Adrenal gland (tissue), 12 donors: ENCODE data around the gene ARHGDIA. TPM values are rescaled to one million over a fixed set of nuclear protein-coding genes. Genes with fewer than 3 reads are reported as not detected.

ENCODE experiments used
- DNase-seq, 7 donors: peaks; one replicate each; pipeline ENCODE4 v3.0.0-alpha.2; 2019 to 2020
- H3K27ac ChIP-seq, 5 donors: fragments of 200-600 bp; sonication (generic) in 4 of 5; 1 replicate in 3 of 5; 2 replicates in 2 of 5; pipeline versions ENCODE4 v1.5.1 to v1.8.0; 2016 to 2020; ENCODE audit warnings: mild to moderate bottlenecking in 1 of 5
- H3K27me3 ChIP-seq: fragments of 200-600 bp; 2 replicates; pipeline ENCODE4 v1.8.0; 2021
- H3K36me3 ChIP-seq, 2 donors: fragments of 200-600 bp; replicated peaks in 1 of 2; 1 replicate in 1 of 2; 2 replicates in 1 of 2; pipeline versions ENCODE4 v1.5.1 to v1.8.0; 2018 to 2022
- H3K4me1 ChIP-seq, 2 donors: fragments of 200-600 bp; replicated peaks in 1 of 2; 1 replicate in 1 of 2; 2 replicates in 1 of 2; pipeline versions ENCODE4 v1.5.1 to v1.8.0; 2018 to 2021
- H3K4me3 ChIP-seq, 4 donors: fragments of 200-600 bp; sonication (generic) in 3 of 4; one replicate each; pipeline ENCODE4 v1.5.1; 2016 to 2018
- H3K9me3 ChIP-seq, 3 donors: fragments of 200-600 bp; sonication (generic) in 1 of 3; replicated peaks in 1 of 3; 1 replicate in 2 of 3; 2 replicates in 1 of 3; pipeline versions ENCODE4 v1.5.1 to v1.8.0; 2016 to 2021
- CTCF ChIP-seq, 6 experiments: fragments of 450-650 bp in 4 of 6; fragments of 200-600 bp in 2 of 6; sonication (generic) in 1 of 6; IDR thresholded peaks; 1 replicate in 5 of 6; 2 replicates in 1 of 6; pipeline versions ENCODE4 v1.5.1 to v1.8.0; 2016 to 2021; ENCODE audit warnings: antibody characterized with exemption in 6 of 6, mild to moderate bottlenecking in 2 of 6, moderate library complexity in 1 of 6
- POLR2A ChIP-seq, 2 donors: fragments of 450-650 bp; IDR thresholded peaks; one replicate each; pipeline ENCODE4 v1.6.1; 2017; ENCODE audit warnings: antibody characterized with exemption in 2 of 2, mild to moderate bottlenecking in 2 of 2, moderate library complexity in 1 of 2
- WGBS, 4 donors: extraction: QIAGEN DNeasy Blood & Tissue Kit in 2 of 4; methylation state at CpG; one replicate each; pipeline versions ENCODE4 v1.1.5 to v1.1.7; 2013 to 2017; 5-methylcytosine and 5-hydroxymethylcytosine counted together
- intact Hi-C, 2 donors: fragments of 100-400 bp; cut with DNase I; formaldehyde crosslinking; loops; one replicate each; pipeline versions ENCODE4 v1.14.1 to v1.15.0; 2022 to 2023
- polyA plus RNA-seq, 3 donors: library from polyadenylated mRNA; stranded (reverse); fragments of 200-250 nt in 2 of 3; fragments of 350-450 nt in 1 of 3; fragmentation: Illumina TruSeq in 1 of 3; extraction: RNeasy Lipid Tissue Mini Kit (QIAGEN cat#74804) in 1 of 3; gene quantifications; one replicate each; pipeline ENCODE4 v1.2.3, GENCODE V29; 2013 to 2014
- total RNA-seq, 9 donors: library from RNA; depleted of rRNA in 4 of 9; stranded (reverse); fragments of >200 nt in 4 of 9; fragments of 120-200 nt in 1 of 9; fragmentation: NEBNext Ultra II Directional in 1 of 9; extraction: Animal tissue kit (Norgen Biotek cat#: 25700) in 1 of 9; gene quantifications; one replicate each; pipeline versions ENCODE4 v1.1.0 to v1.2.4, GENCODE V29; 2013 to 2023
- donor health status: healthy with polysubstance abuse.
- donor health status: Bipolar disorder and iron deficiency.
- donor health status: DM: yes; HTN: yes; CAD: no.
- donor health status: DM: no; HTN: no; CAD: no.
- donor health status: DM: no; HTN: no; CAD: no.
- donor health status: DM: yes; HTN: yes; CAD: no.

ARHGDIA gene
- total and polyA plus RNA-seq, 12 donors = 123 to 491 (median 227) TPM

GRCh38 chr17:81822312-81822637 is 48.9 kb downstream of the ARHGDIA start:
- DNase-seq = no peak
- Histone ChIP-seq H3K36me3 (peaks cover 0 to 11% of the 10 kb centered on the region in 2 donors), H3K9me3 (no peaks in the 10 kb centered on the region), H3K4me3 (no peak overlapping the region), H3K27ac (peak overlapping the region; percentile 77 to 93 (median 85)), H3K27me3 (no peaks in the 10 kb centered on the region), H3K4me1 (peaks cover 14 to 15% of the 10 kb centered on the region in 2 donors)
- no peak for TF ChIP-seq POLR2A (IDR thresholded peaks at IDR 0.05)
- no peak for TF ChIP-seq CTCF (IDR thresholded peaks at IDR 0.05)
- intact Hi-C loops = loop anchor here in 1 of 2 donors (5.0 kb wide), 1 partner anchor 35 kb away; no protein-coding TSS in a partner anchor
- WGBS, 4 donors = 80 to 93% (median 86%) methylated on average over 3 to 8 of the region's 8 CpGs; no CpG with 5 or more reads in 1 of the 4 donors

GRCh38 chr17:81821603-81822311 is 49.4 kb downstream of the ARHGDIA start:
- H3K27ac ChIP-seq = peak overlapping the region; percentile 77 to 93 (median 85)
- TF ChIP-seq POLR2A (IDR thresholded peaks at IDR 0.05) (no peak), CTCF (IDR thresholded peaks at IDR 0.05) (peak; percentile 63 to 89 (median 78))
- intact Hi-C loops = loop anchor here in 1 of 2 donors (5.0 kb wide), 1 partner anchor 36 kb away; no protein-coding TSS in a partner anchor
- H3K36me3 ChIP-seq = peaks cover 0 to 11% of the 10 kb centered on the region in 2 donors
- no peaks in the 10 kb centered on the region for H3K27me3 ChIP-seq
- no peaks in the 10 kb centered on the region for H3K9me3 ChIP-seq
- no peak overlapping the region for H3K4me3 ChIP-seq
- 30 to 40% (median 37%) methylated on average over 8 to 20 of the region's 20 CpGs for WGBS, 4 donors
- H3K4me1 ChIP-seq = peaks cover 14 to 15% of the 10 kb centered on the region in 2 donors
- peak; percentile 88 to 97 (median 95) for DNase-seq

DNA sequence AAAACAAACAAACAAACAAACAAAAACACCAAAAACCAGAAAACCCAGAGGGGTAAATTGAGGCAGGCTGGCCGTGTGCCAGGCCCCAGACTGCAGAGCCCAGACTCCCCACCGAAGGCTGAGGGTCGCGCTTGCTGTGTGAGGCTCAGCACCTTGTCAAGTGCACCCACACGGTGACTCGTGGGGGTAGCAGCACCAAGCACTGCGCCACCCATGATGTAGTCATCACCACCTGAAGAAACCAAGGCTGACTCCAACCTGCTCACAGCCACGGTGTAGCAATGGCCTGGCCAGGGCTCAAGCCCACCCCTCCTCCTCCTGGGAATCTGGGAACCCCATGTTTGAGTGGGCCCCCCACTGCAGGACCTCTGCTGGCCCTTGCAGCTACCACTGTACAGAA is 50.0 kb downstream of the ARHGDIA start:
- DNase-seq = peak in 2 of 7 donors; percentile 33 to 35

More for the DNA sequence above, 50.0 kb downstream of the ARHGDIA start:
- WGBS, 4 donors = 66 to 84% (median 69%) methylated on average over 5 to 8 of the region's 8 CpGs
- peaks cover 14 to 15% of the 10 kb centered on the region in 2 donors for H3K4me1 ChIP-seq
- H3K4me3 ChIP-seq = no peak overlapping the region
- intact Hi-C loops = loop anchor here in 1 of 2 donors (5.0 kb wide), 1 partner anchor 36 kb away; no protein-coding TSS in a partner anchor
- no peak for TF ChIP-seq POLR2A (IDR thresholded peaks at IDR 0.05)
- no peak for TF ChIP-seq CTCF (IDR thresholded peaks at IDR 0.05)
- H3K27ac ChIP-seq = peak overlapping the region in 4 of 5 donors; percentile 82 to 93 (median 88)
- peaks cover 0 to 11% of the 10 kb centered on the region in 2 donors for H3K36me3 ChIP-seq
- no peaks in the 10 kb centered on the region for H3K9me3 ChIP-seq
- no peaks in the 10 kb centered on the region for H3K27me3 ChIP-seq
